Measurements from ENCODE around the gene XPNPEP1. TPM values are rescaled to one million over a fixed set of nuclear protein-coding genes. Genes with fewer than 3 reads are reported as not detected.

XPNPEP1 gene
- total RNA-seq, 4 donors from 2014 or later = 64.9 to 97.7 (median 81.9) TPM

DNA sequence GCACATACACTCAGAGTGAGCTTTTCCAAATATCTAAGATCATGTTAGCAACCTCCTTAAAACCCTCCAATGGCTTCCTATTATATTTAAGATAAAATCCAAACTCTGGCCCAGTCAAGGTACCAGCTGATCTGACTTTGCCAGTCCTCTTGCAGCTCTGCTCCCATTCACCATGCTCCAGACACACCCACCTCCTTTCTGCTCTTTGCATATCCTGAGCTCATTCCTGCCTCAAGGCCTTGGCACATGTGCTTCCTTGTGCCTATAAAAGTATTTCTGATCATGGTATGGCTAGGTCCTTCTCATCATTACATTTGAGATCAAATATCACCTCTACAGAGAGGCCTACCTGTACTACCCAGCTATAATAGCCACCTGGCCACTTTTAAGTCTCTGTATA lies 27.5 kb downstream of the XPNPEP1 start:
- no peak for TF ChIP-seq CTCF (IDR thresholded peaks at IDR 0.05; ENCODE audit: low read depth)

GRCh38 chr10:109895095-109895818 lies 28.1 kb downstream of the XPNPEP1 start:
- no peak for TF ChIP-seq CTCF (IDR thresholded peaks at IDR 0.05; ENCODE audit: low read depth)

GRCh38 chr10:109894516-109894915 lies 28.8 kb downstream of the XPNPEP1 start:
- no peak for TF ChIP-seq CTCF (IDR thresholded peaks at IDR 0.05; ENCODE audit: low read depth)

- TF ChIP-seq CTCF (IDR thresholded peaks at IDR 0.05; ENCODE audit: low read depth) = no peak
Measured at GRCh38 chr10:109893386-109893785, 29.9 kb downstream of the XPNPEP1 start.

DNA sequence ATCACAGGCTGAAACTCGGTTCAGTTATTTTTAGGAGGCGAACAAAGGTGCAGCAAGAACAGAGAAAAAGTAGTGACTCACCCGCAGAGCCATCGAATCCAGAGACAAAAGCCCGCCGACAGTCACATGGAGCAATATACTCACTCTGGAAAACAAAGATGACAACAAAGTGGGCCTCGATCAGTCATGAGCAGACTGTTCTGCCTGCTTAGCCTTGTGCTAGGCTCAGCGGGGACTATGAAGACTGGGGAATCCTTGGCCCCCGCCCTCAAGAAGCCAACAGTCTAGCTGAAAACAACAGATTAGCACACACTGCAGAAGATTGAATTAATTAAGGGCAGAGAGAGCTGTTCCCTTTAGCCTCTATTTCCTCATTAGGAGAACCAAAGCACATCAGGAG lies 30.4 kb downstream of the XPNPEP1 start:
- no peak for TF ChIP-seq CTCF (IDR thresholded peaks at IDR 0.05; ENCODE audit: low read depth)

GRCh38 chr10:109892117-109892516 lies 31.2 kb downstream of the XPNPEP1 start:
- no peak for TF ChIP-seq CTCF (IDR thresholded peaks at IDR 0.05; ENCODE audit: low read depth)

- no peak for TF ChIP-seq CTCF (IDR thresholded peaks at IDR 0.05; ENCODE audit: low read depth)
Measured at GRCh38 chr10:109891105-109891504, 32.2 kb downstream of the XPNPEP1 start.
